GM19372 (cell line): ENCODE measurements around the gene CTH.
A peak's percentile ranks its signal among the peaks of the same experiment; 100 is the strongest.
"Not testable (repeated sequence)": the region's sequence is repeated elsewhere in the genome, so short reads cannot be mapped to it uniquely, and the experiment has no call there.

Experiments
- ATAC-seq: cut with Tn5 transposase; IDR thresholded peaks from one replicate; pipeline ENCODE4 v1.9.1; 2021; ENCODE audit warnings: mild to moderate bottlenecking, low read depth, moderate library complexity; ENCODE audit not compliant: unreplicated experiment

CTH gene

GRCh38 chr1:70405780-70406416 lies 5.2 kb upstream of the CTH start:
- ATAC-seq = no peak

- no peak for ATAC-seq
These were observed 1.9 kb upstream of the CTH start for GRCh38 chr1:70409136-70409535.

GRCh38 chr1:70411360-70411844 lies 334 bp downstream of the CTH start:
- ATAC-seq = peak; percentile 4

- peak; percentile 21 for ATAC-seq
These were observed 4.8 kb downstream of the CTH start for GRCh38 chr1:70415882-70416281.

GRCh38 chr1:70418973-70419734 lies 8.1 kb downstream of the CTH start:
- ATAC-seq = not testable (repeated sequence)

GRCh38 chr1:70420320-70420719 lies 9.3 kb downstream of the CTH start:
- no peak for ATAC-seq

- ATAC-seq = no peak
These were observed 15.4 kb downstream of the CTH start for GRCh38 chr1:70426154-70427131.

- ATAC-seq = no peak
These were observed 16.9 kb downstream of the CTH start for GRCh38 chr1:70427976-70428375.

- no peak for ATAC-seq
These were observed 18.2 kb downstream of the CTH start for GRCh38 chr1:70429219-70429618.

GRCh38 chr1:70429757-70430156 lies 18.7 kb downstream of the CTH start:
- no peak for ATAC-seq

GRCh38 chr1:70431317-70431716 lies 20.2 kb downstream of the CTH start:
- no peak for ATAC-seq

- ATAC-seq = no peak
These were observed 20.8 kb downstream of the CTH start for GRCh38 chr1:70431874-70432273.

GRCh38 chr1:70434253-70434859 lies 23.3 kb downstream of the CTH start:
- ATAC-seq = no peak

- no peak for ATAC-seq
These were observed 25.7 kb downstream of the CTH start for GRCh38 chr1:70436622-70437251.

GRCh38 chr1:70438529-70438928 lies 27.5 kb downstream of the CTH start:
- ATAC-seq = no peak

GRCh38 chr1:70440642-70441391 lies 29.7 kb downstream of the CTH start:
- ATAC-seq = no peak

- ATAC-seq = no peak
These were observed 30.4 kb downstream of the CTH start for GRCh38 chr1:70441392-70442035.

GRCh38 chr1:70442490-70442889 lies 31.4 kb downstream of the CTH start:
- ATAC-seq = no peak

GRCh38 chr1:70443739-70444138 lies 32.7 kb downstream of the CTH start:
- ATAC-seq = no peak
